Mesendoderm (in vitro differentiated cells): ENCODE data around the gene KDM5B.

Source experiments
- DNase-seq: peaks from one replicate; pipeline ENCODE4 v3.0.0; 2013
- H2AK5ac ChIP-seq: 2 replicates; pipeline ENCODE4 v1.6.1; 2013; ENCODE audit warnings: low read length, inconsistent platforms
- H2BK120ac ChIP-seq: 2 replicates; pipeline ENCODE4 v1.6.1; 2013; ENCODE audit warnings: low read depth, mild to moderate bottlenecking, low read length, moderate library complexity, mixed read lengths
- H2BK15ac ChIP-seq: replicated peaks from 2 replicates; pipeline ENCODE4 v1.6.1; 2013; ENCODE audit warnings: low read depth, mild to moderate bottlenecking, moderate library complexity
- H2BK5ac ChIP-seq: 2 replicates; pipeline ENCODE4 v1.6.1; 2013; ENCODE audit warnings: low read length, inconsistent platforms
- H3K18ac ChIP-seq: 2 replicates; pipeline ENCODE4 v1.6.1; 2013; ENCODE audit warnings: mild to moderate bottlenecking, low read length, mixed read lengths
- H3K23ac ChIP-seq: one replicate; pipeline ENCODE4 v1.6.1; 2013; ENCODE audit warnings: low read length
- H3K27ac ChIP-seq: 2 replicates; pipeline ENCODE4 v1.5.1; 2013; ENCODE audit warnings: low read depth, mild to moderate bottlenecking, inconsistent platforms, low read length, moderate library complexity
- H3K27me3 ChIP-seq: 2 replicates; pipeline ENCODE4 v1.6.1; 2013; ENCODE audit warnings: low read length, control low read depth, mild to moderate bottlenecking, inconsistent platforms; ENCODE audit not compliant: insufficient read depth, poor library complexity
- H3K36me3 ChIP-seq: 2 replicates; pipeline ENCODE4 v1.6.1; 2013; ENCODE audit warnings: low read length, inconsistent platforms; ENCODE audit not compliant: control insufficient read depth, insufficient read depth
- H3K4ac ChIP-seq: one replicate; pipeline ENCODE4 v1.6.1; 2013; ENCODE audit warnings: low read depth, mild to moderate bottlenecking, low read length, moderate library complexity
- H3K4me1 ChIP-seq: 2 replicates; pipeline ENCODE4 v1.6.1; 2013; ENCODE audit warnings: low read depth, low read length, inconsistent platforms; ENCODE audit not compliant: control insufficient read depth
- H3K4me2 ChIP-seq: 2 replicates; pipeline ENCODE4 v1.6.1; 2013; ENCODE audit warnings: low read length
- H3K4me3 ChIP-seq: 2 replicates; pipeline ENCODE4 v1.5.1; 2013; ENCODE audit warnings: mild to moderate bottlenecking, low read length
- H3K56ac ChIP-seq: one replicate; pipeline ENCODE4 v1.6.1; 2013; ENCODE audit warnings: low read length
- H3K79me1 ChIP-seq: 2 replicates; pipeline ENCODE4 v1.6.1; 2013; ENCODE audit warnings: low read length, inconsistent platforms
- H3K79me2 ChIP-seq: 2 replicates; pipeline ENCODE4 v1.6.1; 2013; ENCODE audit warnings: mild to moderate bottlenecking, low read length; ENCODE audit not compliant: control insufficient read depth, insufficient read depth
- H3K9ac ChIP-seq: 2 replicates; pipeline ENCODE4 v1.6.1; 2013; ENCODE audit warnings: low read length, inconsistent platforms
- H4K5ac ChIP-seq: one replicate; pipeline ENCODE4 v1.6.1; 2013; ENCODE audit warnings: low read length
- H4K8ac ChIP-seq: one replicate; pipeline ENCODE4 v1.6.1; 2013; ENCODE audit warnings: low read depth, mild to moderate bottlenecking, control low read depth, low read length, moderate library complexity
- WGBS: extraction: QIAGEN DNeasy Blood & Tissue Kit; methylation state at CpG from one replicate; pipeline ENCODE4 v1.1.7; 2013; ENCODE audit warnings: low lambda C conversion rate, missing lambda C conversion rate; ENCODE audit not compliant: insufficient coverage; ENCODE audit errors: extremely low coverage; 5-methylcytosine and 5-hydroxymethylcytosine counted together

Gene KDM5B

DNA sequence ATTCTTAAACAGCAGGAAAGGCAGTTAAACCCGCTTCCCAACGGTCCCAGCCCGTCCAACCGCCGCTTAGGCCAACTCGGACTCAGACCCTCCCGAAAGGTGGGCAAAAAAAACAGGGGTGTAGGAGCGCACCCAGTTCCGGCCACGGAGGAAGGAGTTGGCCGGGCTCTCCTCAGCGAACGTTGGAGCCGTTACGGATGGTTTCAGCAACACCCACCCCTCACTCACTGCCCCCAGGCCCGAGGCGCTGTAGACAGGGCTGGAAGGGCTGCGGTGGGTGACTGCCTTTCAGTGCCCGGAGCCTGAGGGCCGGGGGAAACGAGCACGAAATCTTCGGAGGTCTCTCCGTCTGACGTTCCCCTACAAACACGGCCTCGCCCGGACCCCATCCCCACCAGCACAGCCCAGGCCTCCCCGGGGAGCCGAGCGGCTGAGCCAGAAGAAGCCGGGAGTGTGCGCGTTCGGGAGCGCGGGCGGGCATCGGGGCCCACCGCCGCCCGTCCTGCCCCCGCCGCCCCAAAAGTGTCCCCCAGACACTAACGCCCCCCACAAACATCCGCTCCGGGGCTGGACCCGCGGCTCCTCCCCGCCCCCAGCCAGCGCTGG is 1.3 kb downstream of the KDM5B start:
- Histone ChIP-seq H3K4me2 (peak overlapping the region; percentile 84), H4K8ac (peak overlapping the region; percentile 28), H3K56ac (peak overlapping the region; percentile 98), H2BK120ac (peak overlapping the region; percentile 55), H3K4me3 (peak overlapping the region; percentile 95), H3K79me2 (peaks cover 56% of the 10 kb centered on the region), H2BK5ac (peak overlapping the region; percentile 61), H3K79me1 (no peaks in the 10 kb centered on the region), H3K27me3 (no peaks in the 10 kb centered on the region), H4K5ac (no peak overlapping the region), H3K23ac (peak overlapping the region; percentile 69), H3K18ac (peak overlapping the region; percentile 99), H3K9ac (peak overlapping the region; percentile 98), H3K4me1 (no peaks in the 10 kb centered on the region), H2BK15ac (no peak overlapping the region), H3K27ac (peak overlapping the region; percentile 46), H3K36me3 (no peaks in the 10 kb centered on the region), H3K4ac (peak overlapping the region; percentile 94), H2AK5ac (peak overlapping the region; percentile 6)
- DNase-seq = peak; percentile 57
- WGBS = no CpG with 5 or more reads among the region's 51 CpGs

DNA sequence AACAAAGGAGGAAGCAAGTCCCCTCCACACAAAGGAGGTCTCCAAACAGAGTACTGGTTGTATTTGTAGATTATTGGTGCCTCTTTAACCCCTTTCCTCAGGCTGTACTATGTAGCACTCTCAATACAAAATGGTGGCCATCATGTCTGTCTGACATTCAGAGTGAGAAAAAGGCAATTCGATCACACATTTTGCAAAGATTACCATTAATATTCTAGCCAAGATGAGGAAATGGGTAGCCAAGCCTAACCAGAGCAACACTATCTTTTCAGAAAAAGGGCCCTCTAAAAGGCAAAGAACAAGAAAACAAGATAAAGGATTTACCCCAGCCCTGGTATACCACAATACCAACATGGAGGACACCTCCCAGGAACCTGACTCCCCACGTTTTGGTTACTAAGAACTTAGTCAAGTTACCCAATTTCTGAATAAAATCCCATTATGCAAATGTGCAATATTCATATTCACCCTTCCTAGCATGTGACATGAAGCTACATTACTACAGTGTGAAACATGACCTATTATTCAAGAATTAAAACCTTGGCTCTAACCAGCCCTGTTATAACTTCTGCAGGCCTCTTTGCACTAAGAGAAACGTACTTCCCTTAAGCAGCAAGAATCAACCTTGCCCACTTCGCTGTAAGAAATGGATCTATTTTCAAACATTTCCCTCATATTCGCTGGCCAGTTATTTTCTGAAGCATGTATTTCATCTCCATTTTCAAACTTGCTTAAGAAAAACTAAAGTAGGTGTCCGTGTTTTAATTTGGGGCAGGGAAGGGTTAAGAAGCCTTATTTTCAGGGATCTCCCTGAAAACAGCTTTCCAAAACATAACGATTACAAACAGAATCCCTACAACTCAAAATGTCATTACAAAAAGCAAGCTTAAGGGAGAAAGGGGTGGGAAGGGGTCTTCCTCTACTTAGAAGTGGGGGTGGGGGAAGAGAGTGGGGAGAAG is 2.1 kb downstream of the KDM5B start:
- peak overlapping the region; percentile 98 for H3K9ac ChIP-seq
- H2BK5ac ChIP-seq = peak overlapping the region; percentile 61
- no peak overlapping the region for H2BK120ac ChIP-seq
- H2AK5ac ChIP-seq = peak overlapping the region; percentile 6
- peak overlapping the region; percentile 98 for H3K56ac ChIP-seq
- no CpG with 5 or more reads among the region's 7 CpGs for WGBS
- no peak overlapping the region for H4K8ac ChIP-seq
- H3K79me1 ChIP-seq = no peaks in the 10 kb centered on the region
- H3K4me1 ChIP-seq = no peaks in the 10 kb centered on the region
- H3K36me3 ChIP-seq = no peaks in the 10 kb centered on the region
- H3K79me2 ChIP-seq = peaks cover 62% of the 10 kb centered on the region
- H3K23ac ChIP-seq = peak overlapping the region; percentile 73
- peak overlapping the region; percentile 46 for H3K27ac ChIP-seq
- H3K27me3 ChIP-seq = no peaks in the 10 kb centered on the region
- peak overlapping the region; percentile 95 for H3K4me3 ChIP-seq
- peak overlapping the region; percentile 99 for H3K18ac ChIP-seq
- peak overlapping the region; percentile 94 for H3K4ac ChIP-seq
- H2BK15ac ChIP-seq = no peak overlapping the region
- no peak for DNase-seq
- H3K4me2 ChIP-seq = peak overlapping the region; percentile 84
- H4K5ac ChIP-seq = no peak overlapping the region

DNA sequence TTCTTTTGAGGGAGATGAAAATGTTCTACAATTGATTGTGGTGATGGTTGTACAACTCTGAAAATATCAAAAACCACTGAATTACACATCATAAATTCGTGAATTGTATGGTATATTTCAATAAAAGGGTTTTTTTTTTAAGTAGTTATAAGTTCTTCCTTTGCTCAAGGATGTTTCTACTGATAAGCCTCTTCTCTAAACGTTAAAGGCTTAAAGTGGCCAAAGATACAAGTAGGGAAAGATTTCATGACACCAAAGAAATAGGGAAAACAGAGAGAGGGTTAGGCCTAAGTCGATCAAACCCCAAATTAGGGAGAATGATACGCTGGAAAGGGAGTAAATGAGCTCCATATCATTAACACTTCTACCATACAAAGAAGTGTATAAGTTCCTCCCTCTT is 4.1 kb downstream of the KDM5B start:
- H3K4me3 ChIP-seq = no peak overlapping the region

DNA sequence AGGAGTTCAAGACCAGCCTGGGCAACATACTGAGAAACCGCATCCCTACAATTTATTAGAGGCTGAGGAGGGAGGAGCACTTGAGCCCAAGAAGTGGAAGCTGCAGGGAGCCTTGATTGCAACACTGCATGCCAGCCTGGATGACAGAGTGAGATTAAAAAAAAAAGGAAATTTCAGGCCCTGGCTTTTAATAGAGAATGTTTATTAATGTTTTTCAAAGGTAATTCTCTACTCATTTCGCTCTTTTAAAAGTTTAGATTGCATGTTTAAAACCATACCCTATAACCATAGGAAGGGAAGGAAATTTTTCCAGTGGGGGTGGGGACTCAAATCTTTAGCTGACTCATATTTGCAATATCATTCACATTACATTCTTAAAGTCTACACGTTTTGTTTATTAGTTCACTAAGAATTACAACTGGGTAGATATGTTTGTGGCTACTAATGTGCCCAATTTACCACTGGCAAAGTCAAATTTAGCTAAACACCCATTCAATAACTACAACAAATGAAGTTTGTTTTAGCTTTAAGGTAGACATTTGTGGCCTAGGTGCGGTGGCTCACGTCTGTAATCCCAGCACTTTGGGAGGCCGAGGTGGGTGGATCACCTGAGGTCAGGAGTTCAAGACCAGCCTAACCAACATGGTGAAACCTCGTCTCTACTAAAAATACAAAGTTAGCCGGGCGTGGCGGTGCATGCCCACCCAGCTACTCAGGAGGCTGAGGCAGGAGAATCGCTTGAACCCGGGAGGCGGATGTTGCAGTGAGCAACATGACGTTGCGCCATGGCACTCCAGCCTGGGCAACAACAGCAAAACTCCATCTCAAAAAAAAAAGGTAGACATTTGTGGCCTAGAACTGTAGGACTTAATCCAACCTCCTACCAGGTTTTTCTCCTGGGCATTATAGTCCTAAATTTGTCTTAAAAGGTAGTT is 5.0 kb downstream of the KDM5B start:
- Histone ChIP-seq H3K36me3 (no peaks in the 10 kb centered on the region), H3K27ac (no peak overlapping the region), H3K23ac (peak overlapping the region; percentile 80), H3K56ac (no peak overlapping the region), H2BK15ac (no peak overlapping the region), H2BK120ac (no peak overlapping the region), H3K18ac (no peak overlapping the region), H3K79me1 (peaks cover 6% of the 10 kb centered on the region), H3K27me3 (no peaks in the 10 kb centered on the region), H2BK5ac (no peak overlapping the region), H3K4me1 (no peaks in the 10 kb centered on the region), H4K8ac (no peak overlapping the region), H3K4me2 (no peak overlapping the region), H3K9ac (no peak overlapping the region), H3K79me2 (peaks cover 87% of the 10 kb centered on the region), H4K5ac (no peak overlapping the region), H3K4ac (no peak overlapping the region), H3K4me3 (no peak overlapping the region), H2AK5ac (no peak overlapping the region)
- peak; percentile 71 for DNase-seq
- whole genome bisulfite sequencing = no CpG with 5 or more reads among the region's 15 CpGs

More for the DNA sequence above, 4.1 kb downstream of the KDM5B start:
- no peak overlapping the region for H2BK120ac ChIP-seq
- no peak overlapping the region for H4K5ac ChIP-seq
- H4K8ac ChIP-seq = no peak overlapping the region
- no peak overlapping the region for H2BK15ac ChIP-seq
- no peak overlapping the region for H3K18ac ChIP-seq
- no peaks in the 10 kb centered on the region for H3K4me1 ChIP-seq
- no peak overlapping the region for H3K27ac ChIP-seq
- H2BK5ac ChIP-seq = no peak overlapping the region
- no peak for DNase-seq
- no peaks in the 10 kb centered on the region for H3K27me3 ChIP-seq
- no peak overlapping the region for H3K4ac ChIP-seq
- H3K79me2 ChIP-seq = peaks cover 79% of the 10 kb centered on the region
- peaks cover 3% of the 10 kb centered on the region for H3K79me1 ChIP-seq
- no peak overlapping the region for H2AK5ac ChIP-seq
- H3K36me3 ChIP-seq = no peaks in the 10 kb centered on the region
- no peak overlapping the region for H3K4me2 ChIP-seq
- H3K56ac ChIP-seq = no peak overlapping the region
- no peak overlapping the region for H3K9ac ChIP-seq
- H3K23ac ChIP-seq = no peak overlapping the region
- WGBS = no CpG with 5 or more reads among the region's 4 CpGs

DNA sequence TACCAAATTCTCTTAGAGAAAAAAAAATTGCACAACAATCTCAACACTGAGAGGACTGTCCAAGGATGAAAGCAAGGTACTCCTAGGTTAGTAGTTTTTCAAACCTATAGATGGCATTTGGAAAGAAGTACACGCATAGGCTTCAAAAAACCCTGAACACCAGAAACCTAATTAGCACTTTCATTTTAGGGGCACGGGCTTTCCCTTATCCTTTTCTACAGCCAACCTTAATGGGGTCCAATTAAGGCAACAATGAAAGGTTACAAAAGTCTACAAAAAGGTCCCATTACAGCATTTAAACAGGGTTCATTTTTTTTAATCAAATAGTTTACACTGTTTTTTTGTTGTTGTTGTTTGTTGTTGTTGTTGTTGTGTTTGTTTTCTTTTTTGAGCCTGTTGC is 6.2 kb downstream of the KDM5B start:
- Histone ChIP-seq H3K36me3 (no peaks in the 10 kb centered on the region), H3K27ac (no peak overlapping the region)

More for the DNA sequence above, 6.2 kb downstream of the KDM5B start:
- DNase-seq = no peak
- Histone ChIP-seq H3K79me2 (peaks cover 86% of the 10 kb centered on the region), H2AK5ac (no peak overlapping the region), H3K18ac (no peak overlapping the region), H4K8ac (no peak overlapping the region), H3K23ac (no peak overlapping the region), H3K4me1 (no peaks in the 10 kb centered on the region), H4K5ac (no peak overlapping the region), H3K79me1 (peaks cover 7% of the 10 kb centered on the region), H2BK120ac (no peak overlapping the region), H3K9ac (no peak overlapping the region), H3K4ac (no peak overlapping the region), H3K27me3 (no peaks in the 10 kb centered on the region), H3K56ac (no peak overlapping the region), H3K4me2 (no peak overlapping the region), H3K4me3 (no peak overlapping the region), H2BK15ac (no peak overlapping the region), H2BK5ac (no peak overlapping the region)
- WGBS = no CpG with 5 or more reads among the region's 2 CpGs
